ENCODE data around the gene PLXNC1. TPM values are rescaled to one million over a fixed set of nuclear protein-coding genes. Genes with fewer than 3 reads are reported as not detected.

Gene PLXNC1
- polyA plus RNA-seq, 1 experiment: 4.8 TPM

DNA sequence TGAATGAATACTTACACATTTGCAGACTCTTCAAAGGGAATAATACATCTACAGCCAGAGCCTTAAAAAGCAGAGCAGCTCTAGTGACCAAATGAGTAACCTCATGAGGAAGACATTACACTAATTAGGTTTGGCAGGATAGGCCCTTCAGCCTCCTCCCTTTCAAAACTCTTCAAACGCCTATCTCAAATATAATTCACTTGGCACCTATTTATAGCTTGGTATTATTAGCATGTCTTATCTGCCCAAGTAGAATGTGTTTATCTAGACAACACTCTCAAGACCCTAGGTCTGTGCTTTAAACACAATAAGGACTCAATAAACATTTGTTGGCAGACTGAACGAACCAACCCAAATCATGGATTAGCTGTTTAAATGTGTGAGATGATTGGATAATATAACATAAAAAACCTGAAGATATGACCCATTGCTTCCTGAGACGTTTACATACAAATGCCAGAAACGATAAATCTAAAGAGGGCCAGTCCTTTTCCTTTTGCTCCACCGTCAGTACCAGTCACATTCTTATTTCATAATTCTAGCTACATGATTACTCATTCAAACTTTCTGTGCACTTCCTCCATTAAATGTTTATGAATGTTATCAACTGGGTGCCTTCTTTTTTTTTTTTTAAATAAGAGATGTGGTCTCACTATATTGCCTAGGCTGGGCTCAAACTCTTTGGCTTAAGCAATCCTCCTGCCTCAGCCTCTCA lies 188.0 kb downstream of the PLXNC1 start:
- Histone ChIP-seq H3K9me3 (ENCODE audit: control insufficient read depth, insufficient read depth, low read length) (no peaks in the 10 kb centered on the region), H3K4me3 (ENCODE audit: low read depth, low read length) (no peak overlapping the region), H3K27me3 (ENCODE audit: control insufficient read depth, insufficient read depth, low read length) (no peaks in the 10 kb centered on the region), H3K27ac (ENCODE audit: low read depth, low read length) (no peak overlapping the region)
- TF ChIP-seq, protein P1, sequence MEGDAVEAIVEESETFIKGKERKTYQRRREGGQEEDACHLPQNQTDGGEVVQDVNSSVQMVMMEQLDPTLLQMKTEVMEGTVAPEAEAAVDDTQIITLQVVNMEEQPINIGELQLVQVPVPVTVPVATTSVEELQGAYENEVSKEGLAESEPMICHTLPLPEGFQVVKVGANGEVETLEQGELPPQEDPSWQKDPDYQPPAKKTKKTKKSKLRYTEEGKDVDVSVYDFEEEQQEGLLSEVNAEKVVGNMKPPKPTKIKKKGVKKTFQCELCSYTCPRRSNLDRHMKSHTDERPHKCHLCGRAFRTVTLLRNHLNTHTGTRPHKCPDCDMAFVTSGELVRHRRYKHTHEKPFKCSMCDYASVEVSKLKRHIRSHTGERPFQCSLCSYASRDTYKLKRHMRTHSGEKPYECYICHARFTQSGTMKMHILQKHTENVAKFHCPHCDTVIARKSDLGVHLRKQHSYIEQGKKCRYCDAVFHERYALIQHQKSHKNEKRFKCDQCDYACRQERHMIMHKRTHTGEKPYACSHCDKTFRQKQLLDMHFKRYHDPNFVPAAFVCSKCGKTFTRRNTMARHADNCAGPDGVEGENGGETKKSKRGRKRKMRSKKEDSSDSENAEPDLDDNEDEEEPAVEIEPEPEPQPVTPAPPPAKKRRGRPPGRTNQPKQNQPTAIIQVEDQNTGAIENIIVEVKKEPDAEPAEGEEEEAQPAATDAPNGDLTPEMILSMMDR (IDR thresholded peaks at IDR 0.05; ENCODE audit: low read depth, low read length): no peak
- ChIA-PET CTCF (no interaction called here), POLR2A (interaction anchor here (0.7 kb wide), 1 partner anchor 91 kb away, joined by 3 read pairs; no protein-coding TSS in a partner anchor)
- DNase-seq (ENCODE audit: low read depth, low spot score): no peak

DNA sequence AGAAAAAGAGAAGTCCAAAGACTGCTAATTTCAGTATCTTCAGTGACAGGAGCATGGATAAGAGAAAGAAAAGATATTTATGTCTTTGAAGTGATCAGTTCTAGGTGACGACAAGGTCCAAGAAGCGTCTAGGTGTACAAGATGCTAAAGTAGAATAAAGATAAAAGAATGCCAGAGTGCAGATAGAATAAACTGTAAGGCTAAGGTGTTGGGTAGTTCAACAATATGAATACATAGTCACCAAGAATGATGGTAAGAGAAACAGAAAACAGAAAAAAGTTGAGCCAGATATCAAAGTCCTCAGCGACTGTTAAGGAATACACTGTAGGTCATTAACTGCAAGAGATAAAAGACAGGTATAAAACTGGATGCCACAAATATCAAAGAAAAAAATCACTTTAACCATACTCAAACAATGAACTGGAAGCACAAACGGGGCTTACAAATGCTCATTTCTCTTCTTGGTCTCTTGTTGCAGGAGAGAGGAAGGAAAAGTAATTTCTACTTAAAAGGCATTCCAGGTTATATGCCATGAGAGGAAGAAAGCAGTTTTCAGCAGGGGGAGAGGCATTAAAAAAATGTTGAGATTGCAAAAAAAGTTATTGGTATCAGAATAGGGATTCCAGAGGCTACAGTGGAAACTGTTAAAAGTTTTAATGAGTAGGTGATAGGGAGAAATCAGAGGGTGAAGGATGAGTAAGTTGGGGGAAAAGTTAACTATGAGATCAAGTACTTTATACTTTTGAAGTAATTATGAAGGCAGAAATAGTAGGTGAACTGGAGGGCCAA lies 189.8 kb downstream of the PLXNC1 start:
- no peak for DNase-seq (ENCODE audit: low read depth, low spot score)
- Histone ChIP-seq H3K9me3 (ENCODE audit: control insufficient read depth, insufficient read depth, low read length) (no peaks in the 10 kb centered on the region), H3K27ac (ENCODE audit: low read depth, low read length) (no peak overlapping the region), H3K4me3 (ENCODE audit: low read depth, low read length) (no peak overlapping the region), H3K27me3 (ENCODE audit: control insufficient read depth, insufficient read depth, low read length) (no peaks in the 10 kb centered on the region)
- TF ChIP-seq, protein P1 (IDR thresholded peaks at IDR 0.05; ENCODE audit: low read depth, low read length): no peak
- ChIA-PET CTCF (interaction anchor here (0.6 kb wide), 1 partner anchor 164 kb away, joined by 4 read pairs; no protein-coding TSS in a partner anchor), POLR2A (no interaction called here)

- ChIA-PET POLR2A (no interaction called here), CTCF (no interaction called here)
- Histone ChIP-seq H3K27ac (ENCODE audit: low read depth, low read length) (no peak overlapping the region), H3K9me3 (ENCODE audit: control insufficient read depth, insufficient read depth, low read length) (no peaks in the 10 kb centered on the region), H3K4me3 (ENCODE audit: low read depth, low read length) (no peak overlapping the region), H3K27me3 (ENCODE audit: control insufficient read depth, insufficient read depth, low read length) (no peaks in the 10 kb centered on the region)
- no peak for DNase-seq (ENCODE audit: low read depth, low spot score)
- TF ChIP-seq, protein P1 (IDR thresholded peaks at IDR 0.05; ENCODE audit: low read depth, low read length): no peak
Observed at GRCh38 chr12:94340573-94340972, 192.2 kb downstream of the PLXNC1 start.

- no peak overlapping the region for H3K27ac ChIP-seq (ENCODE audit: low read depth, low read length)
- no peak for DNase-seq (ENCODE audit: low read depth, low spot score)
- H3K9me3 ChIP-seq (ENCODE audit: control insufficient read depth, insufficient read depth, low read length): peaks cover 15% of the 10 kb centered on the region
- ChIA-PET CTCF (no interaction called here), POLR2A (no interaction called here)
- no peaks in the 10 kb centered on the region for H3K27me3 ChIP-seq (ENCODE audit: control insufficient read depth, insufficient read depth, low read length)
- TF ChIP-seq, protein P1 (IDR thresholded peaks at IDR 0.05; ENCODE audit: low read depth, low read length): no peak
- no peak overlapping the region for H3K4me3 ChIP-seq (ENCODE audit: low read depth, low read length)
Observed at GRCh38 chr12:94353130-94353529, 204.8 kb downstream of the PLXNC1 start.
